ENCODE measurements around the gene GALNT18.

GALNT18 gene

DNA sequence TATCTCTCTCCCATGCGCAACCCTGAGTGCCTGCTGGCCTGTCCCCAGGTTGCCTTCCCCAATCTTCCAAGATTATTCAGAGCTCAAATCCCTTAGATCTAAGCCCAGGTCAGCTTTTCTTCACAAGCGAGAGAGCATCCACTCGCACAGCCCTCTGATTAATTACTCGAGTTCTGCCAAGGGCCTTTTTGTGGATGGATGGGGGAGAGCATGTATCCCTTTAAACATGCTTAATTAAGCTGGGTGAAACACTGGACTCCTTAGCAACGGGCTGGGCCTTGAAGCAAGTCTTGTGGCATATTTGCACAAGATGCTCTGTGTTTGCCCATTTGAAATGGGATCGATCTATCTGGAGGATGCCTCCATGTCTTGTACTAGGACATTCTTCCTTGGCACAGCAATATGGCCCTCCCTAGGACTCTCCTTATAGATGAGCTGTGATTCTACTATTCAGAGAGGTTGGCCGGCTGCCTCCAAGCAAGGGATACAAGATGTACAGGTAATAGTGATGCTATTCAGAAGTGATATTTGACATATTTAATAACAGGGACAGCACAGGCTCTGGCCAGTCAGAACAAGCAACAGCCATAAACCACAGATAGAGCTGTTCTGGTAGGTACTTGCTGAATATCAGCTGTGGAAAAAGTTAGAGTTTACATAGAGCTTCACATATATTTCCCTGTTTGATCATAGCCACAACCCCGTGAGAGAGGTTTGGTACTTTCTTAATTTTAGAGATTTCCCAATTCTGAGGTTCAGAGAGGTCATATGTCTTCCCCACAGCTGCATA is 394.3 kb downstream of the GALNT18 start:
- no peak for TF ChIP-seq ISL1 (CRISPR knock-in tag; IDR thresholded peaks at IDR 0.05)
- TF ChIP-seq, protein P1, sequence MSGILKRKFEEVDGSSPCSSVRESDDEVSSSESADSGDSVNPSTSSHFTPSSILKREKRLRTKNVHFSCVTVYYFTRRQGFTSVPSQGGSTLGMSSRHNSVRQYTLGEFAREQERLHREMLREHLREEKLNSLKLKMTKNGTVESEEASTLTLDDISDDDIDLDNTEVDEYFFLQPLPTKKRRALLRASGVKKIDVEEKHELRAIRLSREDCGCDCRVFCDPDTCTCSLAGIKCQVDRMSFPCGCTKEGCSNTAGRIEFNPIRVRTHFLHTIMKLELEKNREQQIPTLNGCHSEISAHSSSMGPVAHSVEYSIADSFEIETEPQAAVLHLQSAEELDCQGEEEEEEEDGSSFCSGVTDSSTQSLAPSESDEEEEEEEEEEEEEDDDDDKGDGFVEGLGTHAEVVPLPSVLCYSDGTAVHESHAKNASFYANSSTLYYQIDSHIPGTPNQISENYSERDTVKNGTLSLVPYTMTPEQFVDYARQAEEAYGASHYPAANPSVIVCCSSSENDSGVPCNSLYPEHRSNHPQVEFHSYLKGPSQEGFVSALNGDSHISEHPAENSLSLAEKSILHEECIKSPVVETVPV (CRISPR knock-in tag; IDR thresholded peaks at IDR 0.05): no peak
- no peak for TF ChIP-seq RARB (CRISPR knock-in tag; IDR thresholded peaks at IDR 0.05)
- no peak for TF ChIP-seq TCF4 (CRISPR knock-in tag; IDR thresholded peaks at IDR 0.05; ENCODE audit: borderline replicate concordance)
- TF ChIP-seq ZNF8 (CRISPR knock-in tag; IDR thresholded peaks at IDR 0.05): no peak
- no peak for TF ChIP-seq ARNTL (CRISPR knock-in tag; IDR thresholded peaks at IDR 0.05; ENCODE audit: borderline replicate concordance, low read depth)
- no peak for ATAC-seq

Data from SK-N-SH treated with all-trans-retinoic acid at 6 μM for 48 hours (cell line).